ENCODE data around the gene MUC5B. TPM values are rescaled to one million over a fixed set of nuclear protein-coding genes. Genes with fewer than 3 reads are reported as not detected.

The MUC5B gene
- total and polyA plus RNA-seq, 2 of the 13 experiments (the other 11 are each of a cell fraction or from before 2014, with no cell fraction given), result 0.01 TPM; not detected in 1

DNA sequence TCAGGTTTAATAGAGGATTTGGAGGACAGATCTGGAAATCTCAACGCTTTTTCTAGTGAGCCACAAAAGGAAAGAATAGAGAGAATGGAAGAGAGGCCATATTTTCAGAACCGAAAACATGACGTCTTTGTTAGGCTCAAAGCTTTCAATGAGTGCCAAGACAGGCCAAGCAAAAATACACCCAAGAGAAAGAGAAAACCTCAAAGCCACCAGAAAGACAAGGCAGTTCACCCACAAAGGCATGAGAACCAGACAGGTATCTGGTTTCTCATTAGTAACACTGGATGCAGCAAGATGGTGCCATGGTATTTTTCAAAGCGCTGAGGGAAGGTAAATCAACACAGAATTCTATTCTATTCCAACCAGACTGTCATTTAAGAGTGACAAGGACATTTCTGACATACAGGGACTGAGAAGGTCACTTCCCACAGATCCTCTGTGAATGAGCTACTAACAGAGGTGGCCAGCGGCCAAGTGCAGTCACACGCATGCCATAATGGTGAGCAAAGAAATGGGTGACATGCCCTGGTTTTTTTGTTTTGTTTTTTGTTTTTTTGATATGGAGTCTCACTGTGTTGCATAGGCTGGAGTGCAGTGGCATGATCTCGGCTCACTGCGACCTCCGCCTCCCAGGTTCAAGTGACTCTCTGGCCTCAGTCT, 44.7 kb downstream of the MUC5B start:
- no peak overlapping the region for H3K9ac ChIP-seq (ENCODE audit: insufficient read depth, low read depth, low read length)
- FAIRE-seq (no peak), DNase-seq (ENCODE audit: low spot score) (no peak), ATAC-seq (no peak)
- H3K4me3 ChIP-seq (replicated peaks in 1 of 3; ENCODE audit: insufficient read depth in 1 of 3, low read depth in 2 of 3, low read length in 3 of 3), result no peak overlapping the region
- no peak overlapping the region for H3K27ac ChIP-seq (ENCODE audit: extremely low read length, insufficient read depth, low read length)
- H4K20me1 ChIP-seq (ENCODE audit: insufficient read depth, low read length), result no peaks in the 10 kb centered on the region
- no peak for TF ChIP-seq ZNF879 (CRISPR knock-in tag; IDR thresholded peaks at IDR 0.05)
- ChIA-PET POLR2A (no interaction called here), CTCF (ENCODE audit: low intra/inter-chr PET ratio, low total read pairs) (no interaction called here)
- H3K36me3 ChIP-seq (replicated peaks in 1 of 2; ENCODE audit: control insufficient read depth in 1 of 2, insufficient read depth in 2 of 2, low read length in 2 of 2), result no peaks in the 10 kb centered on the region
- no peak overlapping the region for H3K4me2 ChIP-seq (ENCODE audit: low read depth, low read length)
- no peaks in the 10 kb centered on the region for H3K27me3 ChIP-seq (ENCODE audit: control insufficient read depth in 1 of 2, insufficient read depth in 2 of 2, low read length in 2 of 2)
- intact Hi-C loops (cut with micrococcal nuclease; ENCODE audit: unreplicated experiment), result loop anchor here (10.0 kb wide), 1 partner anchor 63 kb away; no protein-coding TSS in a partner anchor
- 82% methylated on average over 9 of the region's 9 CpGs for WGBS (ENCODE audit: low lambda C conversion rate)
- H2AFZ ChIP-seq (ENCODE audit: low read length), result no peak overlapping the region
- H3K4me1 ChIP-seq (ENCODE audit: insufficient read depth, low read length), result peaks cover 9% of the 10 kb centered on the region
- H3K79me2 ChIP-seq (ENCODE audit: insufficient read depth, low read length), result no peaks in the 10 kb centered on the region
- BruUV-seq (replicated peaks), result no TSS peak
- peaks cover 13% of the 10 kb centered on the region; the same call in 1 of the 2 replicates for H3K9me3 ChIP-seq (ENCODE audit: low read length)
- in situ Hi-C loops (cut with HindIII; ENCODE audit: extremely low pct_ligation_motif_present, low pct_unique_long_range_greater_than_20kb), result no loop called here

DNA sequence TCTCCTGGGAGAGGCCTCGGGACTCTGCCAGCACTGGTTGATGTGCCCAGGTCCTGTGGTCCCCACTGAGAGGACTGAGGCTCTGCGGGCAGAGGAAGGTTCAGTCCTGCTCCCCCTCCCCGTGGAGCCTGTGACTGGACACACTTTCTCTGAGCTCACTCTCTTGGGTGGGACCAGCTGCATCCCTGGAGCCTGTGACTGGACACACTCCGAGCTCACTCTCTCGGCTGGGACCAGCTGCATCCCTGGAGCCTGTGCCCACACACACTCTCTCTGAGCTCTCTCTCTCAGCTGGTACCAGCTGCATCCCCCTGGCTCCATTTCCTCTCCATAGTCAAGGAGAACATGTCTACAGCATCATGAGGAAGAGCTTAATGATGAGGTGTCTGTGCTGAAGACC, 47.1 kb downstream of the MUC5B start:
- no peaks in the 10 kb centered on the region for H4K20me1 ChIP-seq (ENCODE audit: insufficient read depth, low read length)
- DNase-seq (ENCODE audit: low spot score) (no peak), ATAC-seq (peak; percentile 44), FAIRE-seq (no peak)
- no peak overlapping the region for H3K4me2 ChIP-seq (ENCODE audit: low read depth, low read length)
- peaks cover 1 to 6% of the 10 kb centered on the region in 2 experiments; a peak in 2 of 5 replicates for H3K36me3 ChIP-seq (replicated peaks in 1 of 2; ENCODE audit: control insufficient read depth in 1 of 2, insufficient read depth in 2 of 2, low read length in 2 of 2)
- TF ChIP-seq RBFOX2 (IDR thresholded peaks at IDR 0.05; ENCODE audit: low read depth, low read length) (no peak), SP4 (CRISPR knock-in tag; IDR thresholded peaks at IDR 0.05) (no peak), KLF9 (CRISPR knock-in tag; IDR thresholded peaks at IDR 0.05; ENCODE audit: low read depth) (no peak), ZNF552 (CRISPR knock-in tag; IDR thresholded peaks at IDR 0.05; ENCODE audit: borderline replicate concordance) (no peak), KLF16 (CRISPR knock-in tag; IDR thresholded peaks at IDR 0.05) (no peak)
- H3K9me3 ChIP-seq (ENCODE audit: low read length), result peaks cover 10% of the 10 kb centered on the region; the same call in 1 of the 2 replicates
- no peaks in the 10 kb centered on the region for H3K79me2 ChIP-seq (ENCODE audit: insufficient read depth, low read length)
- ChIA-PET POLR2A (no interaction called here), CTCF (ENCODE audit: low intra/inter-chr PET ratio, low total read pairs) (no interaction called here)
- H3K4me3 ChIP-seq (replicated peaks in 1 of 3; ENCODE audit: insufficient read depth in 1 of 3, low read depth in 2 of 3, low read length in 3 of 3), result no peak overlapping the region
- no peak overlapping the region for H3K9ac ChIP-seq (ENCODE audit: insufficient read depth, low read depth, low read length)
- no CpG with 5 or more reads among the region's 5 CpGs for WGBS (ENCODE audit: low lambda C conversion rate)
- no peak overlapping the region for H2AFZ ChIP-seq (ENCODE audit: low read length)
- H3K27me3 ChIP-seq (ENCODE audit: control insufficient read depth in 1 of 2, insufficient read depth in 2 of 2, low read length in 2 of 2), result no peaks in the 10 kb centered on the region
- in situ Hi-C loops (cut with HindIII; ENCODE audit: extremely low pct_ligation_motif_present, low pct_unique_long_range_greater_than_20kb), result no loop called here
- no TSS peak for BruUV-seq (replicated peaks)
- H3K27ac ChIP-seq (ENCODE audit: extremely low read length, insufficient read depth, low read length), result no peak overlapping the region
- intact Hi-C loops (cut with micrococcal nuclease; ENCODE audit: unreplicated experiment), result loop anchor here (10.0 kb wide), 1 partner anchor 65 kb away; no protein-coding TSS in a partner anchor
- no peaks in the 10 kb centered on the region for H3K4me1 ChIP-seq (ENCODE audit: insufficient read depth, low read length)

Measured in HepG2 (cell line).